HG03354 (cell line): ENCODE results near the gene ZNF552.
"Not testable (repeated sequence)": the region's sequence is repeated elsewhere in the genome, so short reads cannot be mapped to it uniquely, and the experiment has no call there.

Source experiments
- ATAC-seq: cut with Tn5 transposase; IDR thresholded peaks from one replicate; pipeline ENCODE4 v1.9.1; 2021; ENCODE audit warnings: mild to moderate bottlenecking; ENCODE audit not compliant: unreplicated experiment, poor library complexity, severe bottlenecking

Gene ZNF552

GRCh38 chr19:57820599-57820998, 5.9 kb upstream of the ZNF552 start:
- ATAC-seq = no peak

- peak; percentile 90 for ATAC-seq
These were observed 4.9 kb upstream of the ZNF552 start for GRCh38 chr19:57819475-57820148.

- ATAC-seq = no peak
These were observed 3.7 kb upstream of the ZNF552 start for GRCh38 chr19:57818378-57818777.

- no peak for ATAC-seq
These were observed 3.3 kb upstream of the ZNF552 start for GRCh38 chr19:57817976-57818375.

GRCh38 chr19:57816652-57817051, 1.9 kb upstream of the ZNF552 start:
- ATAC-seq = no peak

- no peak for ATAC-seq
These were observed 748 bp upstream of the ZNF552 start for GRCh38 chr19:57815247-57816075.

- ATAC-seq = no peak
These were observed 701 bp downstream of the ZNF552 start for GRCh38 chr19:57813919-57814504.

GRCh38 chr19:57812975-57813820, 1.5 kb downstream of the ZNF552 start:
- not testable (repeated sequence) for ATAC-seq

- ATAC-seq = peak; percentile 28
These were observed 2.5 kb downstream of the ZNF552 start for GRCh38 chr19:57812226-57812625.

- not testable (repeated sequence) for ATAC-seq
These were observed 4.1 kb downstream of the ZNF552 start for GRCh38 chr19:57810410-57811295.

GRCh38 chr19:57807541-57807940, 7.2 kb downstream of the ZNF552 start:
- no peak for ATAC-seq

- ATAC-seq = no peak
These were observed 11.0 kb downstream of the ZNF552 start for GRCh38 chr19:57803594-57804325.

- no peak for ATAC-seq
These were observed 11.5 kb downstream of the ZNF552 start for GRCh38 chr19:57803265-57803593.

GRCh38 chr19:57802269-57802668, 12.4 kb downstream of the ZNF552 start:
- no peak for ATAC-seq

GRCh38 chr19:57800696-57801095, 14.0 kb downstream of the ZNF552 start:
- no peak for ATAC-seq

GRCh38 chr19:57796580-57796979, 18.1 kb downstream of the ZNF552 start:
- not testable (repeated sequence) for ATAC-seq

- no peak for ATAC-seq
These were observed 25.4 kb downstream of the ZNF552 start for GRCh38 chr19:57789288-57789687.

GRCh38 chr19:57788114-57788692, 26.5 kb downstream of the ZNF552 start:
- ATAC-seq = no peak
